Lung (tissue), 12 donors: ENCODE data around the gene FOXN3. TPM values are rescaled to one million over a fixed set of nuclear protein-coding genes. Genes with fewer than 3 reads are reported as not detected.

ENCODE experiments used
- ATAC-seq: fragments of 200-7000 bp; cut with Tn5 transposase; one replicate; pipeline ENCODE4 v1.9.1; 2020; ENCODE audit warnings: moderate number of reproducible peaks; ENCODE audit not compliant: insufficient read depth, low FRiP score
- DNase-seq, 3 donors: peaks; one replicate each; pipeline ENCODE4 v3.0.0-alpha.2; 2013 to 2017
- H3K27ac ChIP-seq, 2 donors: one replicate each; pipeline ENCODE4 v1.5.1; 2013; ENCODE audit warnings: mild to moderate bottlenecking in 2 of 2, moderate library complexity in 2 of 2, control low read depth in 1 of 2, inconsistent platforms in 1 of 2, low read depth in 1 of 2, low read length in 1 of 2
- H3K27me3 ChIP-seq, 3 donors: one replicate each; pipeline ENCODE4 v1.5.1; 2013; ENCODE audit warnings: low read length in 2 of 3; ENCODE audit not compliant: control insufficient read depth in 3 of 3, insufficient read depth in 3 of 3
- H3K36me3 ChIP-seq, 4 donors: one replicate each; pipeline ENCODE4 v1.5.1; 2013; ENCODE audit warnings: low read length in 4 of 4, mild to moderate bottlenecking in 1 of 4, moderate library complexity in 1 of 4; ENCODE audit not compliant: control insufficient read depth in 4 of 4, insufficient read depth in 4 of 4
- H3K4me1 ChIP-seq, 5 donors: one replicate each; pipeline ENCODE4 v1.5.1; 2013; ENCODE audit warnings: low read length in 5 of 5, mild to moderate bottlenecking in 2 of 5, moderate library complexity in 1 of 5; ENCODE audit not compliant: control insufficient read depth in 5 of 5, insufficient read depth in 5 of 5
- H3K4me3 ChIP-seq: one replicate; pipeline ENCODE4 v1.5.1; 2013; ENCODE audit warnings: mild to moderate bottlenecking, control low read depth, moderate library complexity
- H3K9ac ChIP-seq, 2 donors: one replicate each; pipeline ENCODE4 v1.5.1; 2013; ENCODE audit warnings: low read length in 2 of 2, control low read depth in 1 of 2; ENCODE audit not compliant: insufficient read depth in 1 of 2
- H3K9me3 ChIP-seq, 4 donors: one replicate each; pipeline ENCODE4 v1.5.1; 2013; ENCODE audit warnings: low read length in 3 of 4, mild to moderate bottlenecking in 1 of 4, moderate library complexity in 1 of 4; ENCODE audit not compliant: control insufficient read depth in 4 of 4, insufficient read depth in 3 of 4
- CTCF ChIP-seq: IDR thresholded peaks from 2 replicates; pipeline ENCODE4 v1.5.1; 2012; ENCODE audit warnings: mild to moderate bottlenecking; ENCODE audit errors: control extremely low read depth, extremely low read depth
- WGBS, 2 donors: extraction: QIAGEN DNeasy Blood & Tissue Kit; methylation state at CpG; one replicate each; pipeline ENCODE4 v1.1.7; 2013; 5-methylcytosine and 5-hydroxymethylcytosine counted together
- polyA plus RNA-seq, 2 donors: library from polyadenylated mRNA; stranded (reverse); fragments of 200-250 nt; gene quantifications; one replicate each; pipeline ENCODE4 v1.2.1, GENCODE V29; 2013
- total RNA-seq, 2 donors: library from RNA; depleted of rRNA in 1 of 2; stranded (reverse); fragments of >200 nt in 1 of 2; gene quantifications; one replicate each; pipeline ENCODE4 v1.2.1, GENCODE V29; 2014 to 2021
- donor health status: control.
- donor health status: control.
- donor health status: Bipolar disorder and iron deficiency.
- donor health status: healthy.
- donor health status: DM: yes; HTN: yes; CAD: no.

The FOXN3 gene
- total and polyA plus RNA-seq, 4 donors: 12.7 to 69.7 (median 34.9) TPM

DNA sequence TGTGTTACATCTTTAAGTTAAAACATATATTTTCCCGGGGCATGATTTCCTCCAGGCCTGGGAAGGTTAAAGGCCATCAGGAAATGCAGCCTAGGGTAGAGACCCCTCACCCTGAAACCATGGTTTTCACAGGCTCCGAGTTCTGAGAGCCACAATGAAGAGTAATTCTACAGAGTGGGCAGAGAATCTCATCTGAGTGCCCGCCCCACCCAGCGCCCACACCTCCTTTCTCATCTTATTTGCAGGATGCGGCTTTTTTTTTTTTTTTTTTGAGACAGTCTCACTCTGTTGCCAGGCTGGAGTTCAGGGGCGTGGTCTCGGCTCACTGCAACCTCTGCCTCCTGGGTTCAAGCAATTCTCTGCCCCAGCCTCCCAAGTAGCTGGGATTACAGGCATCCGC, 170.7 kb downstream of the FOXN3 start:
- TF ChIP-seq CTCF: no peak
- H3K4me1 ChIP-seq: peaks cover 3 to 23% (median 5%) of the 10 kb centered on the region in 5 donors
- no peaks in the 10 kb centered on the region for H3K9me3 ChIP-seq
- DNase-seq (no peak), ATAC-seq (no peak)
- H3K9ac ChIP-seq: no peak overlapping the region
- peaks cover 0 to 3% (median 0%) of the 10 kb centered on the region in 4 donors for H3K36me3 ChIP-seq
- WGBS, 2 donors: 87 to 96% methylated on average over 8 of the region's 8 CpGs
- no peaks in the 10 kb centered on the region for H3K27me3 ChIP-seq
- no peak overlapping the region for H3K27ac ChIP-seq
- H3K4me3 ChIP-seq: no peak overlapping the region

- H3K27ac ChIP-seq: no peak overlapping the region
- no peaks in the 10 kb centered on the region for H3K9me3 ChIP-seq
- DNase-seq: no peak
- H3K36me3 ChIP-seq: peaks cover 0 to 3% (median 0%) of the 10 kb centered on the region in 4 donors
- H3K27me3 ChIP-seq: no peaks in the 10 kb centered on the region
- H3K9ac ChIP-seq: no peak overlapping the region
- peaks cover 3 to 23% (median 5%) of the 10 kb centered on the region in 5 donors for H3K4me1 ChIP-seq
- no peak for TF ChIP-seq CTCF
- WGBS, 2 donors: 90 to 95% methylated on average over 9 of the region's 9 CpGs
- no peak overlapping the region for H3K4me3 ChIP-seq
- ATAC-seq: no peak
These were observed 171.2 kb downstream of the FOXN3 start for GRCh38 chr14:89245802-89246201.

DNA sequence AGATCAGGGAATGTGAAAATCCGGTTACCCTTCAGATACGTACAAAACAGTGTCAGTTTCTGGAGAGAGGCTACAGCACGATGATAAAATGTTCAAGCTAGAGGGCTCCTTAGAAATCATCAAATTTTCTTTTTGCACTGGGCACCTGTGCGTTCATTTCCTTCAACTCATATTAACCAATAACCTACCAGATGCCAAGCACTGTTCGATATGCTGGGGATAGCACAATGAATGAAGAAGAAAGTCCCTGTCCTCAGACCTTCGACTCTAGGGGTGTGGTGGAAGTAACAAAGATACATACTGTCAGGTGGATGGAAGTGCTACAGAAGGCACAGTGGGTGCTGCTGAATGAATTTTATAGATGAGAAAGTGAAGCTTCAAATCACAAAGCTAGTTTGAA, 172.3 kb downstream of the FOXN3 start:
- Histone ChIP-seq H3K4me3 (no peak overlapping the region), H3K9me3 (no peaks in the 10 kb centered on the region), H3K36me3 (peaks cover 0 to 3% (median 0%) of the 10 kb centered on the region in 4 donors), H3K27ac (no peak overlapping the region), H3K27me3 (no peaks in the 10 kb centered on the region), H3K4me1 (peaks cover 3 to 23% (median 5%) of the 10 kb centered on the region in 5 donors), H3K9ac (no peak overlapping the region)
- no peak for TF ChIP-seq CTCF
- ATAC-seq: no peak
- 91 to 96% methylated on average over 6 of the region's 6 CpGs for WGBS, 2 donors
- no peak for DNase-seq

GRCh38 chr14:89243741-89244140, 173.3 kb downstream of the FOXN3 start:
- DNase-seq (no peak), ATAC-seq (no peak)
- Histone ChIP-seq H3K4me1 (peaks cover 0 to 20% (median 9%) of the 10 kb centered on the region in 5 donors), H3K27me3 (no peaks in the 10 kb centered on the region), H3K9ac (no peak overlapping the region), H3K27ac (no peak overlapping the region), H3K4me3 (no peak overlapping the region), H3K9me3 (no peaks in the 10 kb centered on the region), H3K36me3 (no peaks in the 10 kb centered on the region)
- no peak for TF ChIP-seq CTCF
- 92 to 93% methylated on average over 6 of the region's 6 CpGs for WGBS, 2 donors
